Ovary (tissue), 3 donors: ENCODE results near the gene BRSK2.

ENCODE experiments used
- EP300 ChIP-seq: sonication (generic); formaldehyde crosslinking; IDR thresholded peaks from one replicate; pipeline ENCODE4 v1.6.1; 2017; ENCODE audit warnings: antibody characterized with exemption
- POLR2A ChIP-seq: fragments of 450-650 bp; IDR thresholded peaks from one replicate; pipeline ENCODE4 v1.6.1; 2017; ENCODE audit warnings: antibody characterized with exemption, mild to moderate bottlenecking, moderate library complexity
- TF ChIP-seq, protein P1 (sequence below), 3 donors: fragments of 450-650 bp in 2 of 3; fragments of 200-600 bp in 1 of 3; IDR thresholded peaks; one replicate each; pipeline versions ENCODE4 v1.5.1 to v1.8.0; 2016 to 2022; ENCODE audit warnings: antibody characterized with exemption in 3 of 3, mild to moderate bottlenecking in 1 of 3
- donor health status: DM: no; HTN: no; CAD: no.

DNA sequence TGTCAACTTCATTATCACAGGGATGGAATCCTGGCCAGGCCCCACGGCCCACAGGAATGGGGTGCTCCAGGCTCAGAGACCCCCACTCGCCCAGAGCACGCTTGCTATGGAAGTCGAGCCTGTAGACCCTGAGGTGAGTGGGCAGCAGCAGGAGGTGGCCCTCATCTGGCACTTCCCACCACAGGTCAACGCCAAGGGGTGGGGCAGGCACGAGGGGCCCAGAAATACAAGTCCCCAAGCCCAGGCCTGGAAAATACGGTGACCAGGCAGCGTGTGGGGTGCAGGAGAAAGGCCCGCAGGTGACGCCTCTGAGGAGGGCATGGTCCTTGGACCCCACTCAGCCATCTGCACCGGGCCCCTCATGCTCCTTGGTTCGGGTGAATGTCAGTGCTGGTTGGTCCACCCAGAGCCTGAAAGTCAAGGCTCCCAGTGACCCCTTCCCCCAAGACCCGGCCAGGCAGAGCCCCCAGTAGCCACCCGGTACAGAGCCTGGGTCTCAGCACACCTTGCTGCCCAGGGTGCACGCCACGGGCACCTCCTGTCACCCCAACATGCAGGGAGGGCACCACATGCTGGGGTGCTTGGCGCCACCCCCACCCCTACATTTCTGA lies 94.4 kb downstream of the BRSK2 start:
- TF ChIP-seq, protein P1, sequence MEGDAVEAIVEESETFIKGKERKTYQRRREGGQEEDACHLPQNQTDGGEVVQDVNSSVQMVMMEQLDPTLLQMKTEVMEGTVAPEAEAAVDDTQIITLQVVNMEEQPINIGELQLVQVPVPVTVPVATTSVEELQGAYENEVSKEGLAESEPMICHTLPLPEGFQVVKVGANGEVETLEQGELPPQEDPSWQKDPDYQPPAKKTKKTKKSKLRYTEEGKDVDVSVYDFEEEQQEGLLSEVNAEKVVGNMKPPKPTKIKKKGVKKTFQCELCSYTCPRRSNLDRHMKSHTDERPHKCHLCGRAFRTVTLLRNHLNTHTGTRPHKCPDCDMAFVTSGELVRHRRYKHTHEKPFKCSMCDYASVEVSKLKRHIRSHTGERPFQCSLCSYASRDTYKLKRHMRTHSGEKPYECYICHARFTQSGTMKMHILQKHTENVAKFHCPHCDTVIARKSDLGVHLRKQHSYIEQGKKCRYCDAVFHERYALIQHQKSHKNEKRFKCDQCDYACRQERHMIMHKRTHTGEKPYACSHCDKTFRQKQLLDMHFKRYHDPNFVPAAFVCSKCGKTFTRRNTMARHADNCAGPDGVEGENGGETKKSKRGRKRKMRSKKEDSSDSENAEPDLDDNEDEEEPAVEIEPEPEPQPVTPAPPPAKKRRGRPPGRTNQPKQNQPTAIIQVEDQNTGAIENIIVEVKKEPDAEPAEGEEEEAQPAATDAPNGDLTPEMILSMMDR (IDR thresholded peaks at IDR 0.05): no peak
- TF ChIP-seq POLR2A (no peak), EP300 (no peak)
